ENCODE measurements around the gene CCN2.
"Not testable (repeated sequence)": the region's sequence is repeated elsewhere in the genome, so short reads cannot be mapped to it uniquely, and the experiment has no call there.

The CCN2 gene

GRCh38 chr6:131937703-131938631, 13.2 kb downstream of the CCN2 start:
- DNase-seq (ENCODE audit: low spot score): no peak

- DNase-seq (ENCODE audit: low spot score): no peak
These were observed 13.9 kb downstream of the CCN2 start for GRCh38 chr6:131937226-131937625.

DNA sequence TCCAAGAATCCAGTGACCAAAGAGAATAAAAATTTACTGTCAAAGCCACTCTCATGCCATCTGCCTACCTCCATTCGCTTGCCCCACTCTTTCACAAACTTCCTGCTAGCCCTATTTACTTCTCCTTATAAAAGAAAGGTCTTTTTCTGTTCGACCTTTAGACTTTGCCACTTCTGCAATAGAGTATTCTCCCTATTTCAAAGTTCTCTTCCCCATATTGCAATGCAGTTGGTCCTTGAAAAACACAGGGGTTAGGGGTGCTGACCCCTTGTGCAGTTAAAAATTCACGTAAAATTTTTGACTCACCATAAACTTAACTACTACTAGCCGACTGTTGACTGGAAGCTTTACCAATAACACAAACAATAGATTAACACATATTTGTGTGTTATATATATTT, 15.0 kb downstream of the CCN2 start:
- DNase-seq (ENCODE audit: low spot score): no peak

GRCh38 chr6:131931063-131931750, 20.0 kb downstream of the CCN2 start:
- DNase-seq (ENCODE audit: low spot score): no peak

- no peak for DNase-seq (ENCODE audit: low spot score)
These were observed 21.2 kb downstream of the CCN2 start for GRCh38 chr6:131929976-131930375.

DNA sequence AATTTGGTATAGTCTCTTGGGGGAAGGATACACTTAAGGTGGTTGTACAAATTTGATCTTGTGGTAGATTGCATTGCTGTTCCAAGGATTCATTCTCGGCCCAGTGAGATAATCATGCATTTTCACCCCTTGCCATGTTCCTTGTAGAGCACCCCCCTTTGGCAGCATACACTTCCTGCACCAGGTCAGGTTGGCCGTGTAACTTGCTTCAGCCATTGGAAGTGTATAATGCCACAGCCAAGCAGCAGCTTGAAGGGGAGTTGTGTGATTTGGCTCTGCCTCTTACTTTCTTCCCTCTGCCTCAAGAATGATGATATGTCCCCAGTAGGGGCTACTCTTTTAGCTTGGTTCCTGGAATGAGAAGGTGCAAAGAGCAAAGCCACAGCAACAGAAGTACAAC, 21.9 kb downstream of the CCN2 start:
- DNase-seq (ENCODE audit: low spot score): no peak

GRCh38 chr6:131924881-131925474, 26.2 kb downstream of the CCN2 start:
- DNase-seq (ENCODE audit: low spot score): no peak

- peak; percentile 15 for DNase-seq (ENCODE audit: low spot score)
These were observed 27.8 kb downstream of the CCN2 start for GRCh38 chr6:131923356-131923755.

DNA sequence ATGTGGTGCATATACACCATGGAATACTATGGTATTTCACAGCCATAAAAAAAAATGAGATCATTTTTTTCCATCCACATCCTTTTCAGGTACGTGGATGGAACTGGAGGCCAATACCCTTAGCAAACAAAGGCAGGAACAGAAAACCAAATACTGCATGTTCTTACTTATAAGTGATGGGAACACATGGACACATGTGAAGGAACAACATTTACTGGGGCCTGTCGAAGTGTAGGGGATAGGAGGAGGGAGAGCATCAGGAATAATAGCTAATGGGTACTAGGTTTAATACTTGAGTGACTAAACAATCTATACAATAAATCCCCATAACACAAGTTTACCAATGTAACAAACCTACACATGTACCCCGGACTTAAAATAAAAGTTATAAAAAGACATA, 30.5 kb downstream of the CCN2 start:
- DNase-seq (ENCODE audit: low spot score): no peak

- DNase-seq (ENCODE audit: low spot score): no peak
These were observed 32.4 kb downstream of the CCN2 start for GRCh38 chr6:131918650-131919355.

DNA sequence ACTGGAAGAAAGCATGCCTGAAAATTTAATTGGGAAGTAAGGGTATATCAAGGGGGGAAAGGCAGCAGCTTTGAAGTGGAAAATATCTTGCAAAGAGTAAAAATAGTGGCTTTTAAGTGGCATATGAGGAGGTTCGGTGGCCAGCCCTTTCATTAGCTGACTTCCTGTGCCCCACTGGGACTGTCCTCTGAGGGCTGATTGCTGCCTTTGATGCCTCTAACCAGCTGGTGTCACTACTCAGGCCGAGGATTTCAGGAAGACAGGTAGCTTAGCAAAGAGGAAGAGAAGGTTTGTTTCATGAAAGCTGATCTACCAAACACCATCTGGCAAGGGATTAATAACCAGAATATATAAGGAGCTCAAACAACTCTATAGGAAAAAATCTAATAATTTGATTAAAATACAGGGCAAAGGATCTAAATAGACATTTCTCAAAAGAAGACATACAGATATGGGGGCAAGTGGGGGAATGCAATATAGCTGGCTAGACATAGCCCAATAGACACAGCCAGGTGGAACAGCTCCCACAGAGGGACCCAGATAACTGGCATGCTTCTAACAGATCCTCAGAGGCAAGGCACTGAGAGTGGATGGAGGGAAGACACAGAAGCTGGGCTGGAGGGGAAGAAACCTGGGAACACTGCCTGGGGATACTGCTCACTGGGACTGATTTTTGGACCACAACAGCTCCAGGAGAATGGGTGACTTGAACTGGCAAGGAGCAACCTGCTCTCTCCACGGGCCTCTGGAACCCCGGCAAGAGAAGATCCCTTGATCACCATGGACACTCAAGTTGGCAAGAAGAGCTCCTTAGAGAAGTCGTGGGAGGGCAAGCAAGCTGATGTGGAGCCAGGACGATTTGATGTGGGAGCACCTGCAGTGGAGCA, 33.2 kb downstream of the CCN2 start:
- no peak for DNase-seq (ENCODE audit: low spot score)

DNA sequence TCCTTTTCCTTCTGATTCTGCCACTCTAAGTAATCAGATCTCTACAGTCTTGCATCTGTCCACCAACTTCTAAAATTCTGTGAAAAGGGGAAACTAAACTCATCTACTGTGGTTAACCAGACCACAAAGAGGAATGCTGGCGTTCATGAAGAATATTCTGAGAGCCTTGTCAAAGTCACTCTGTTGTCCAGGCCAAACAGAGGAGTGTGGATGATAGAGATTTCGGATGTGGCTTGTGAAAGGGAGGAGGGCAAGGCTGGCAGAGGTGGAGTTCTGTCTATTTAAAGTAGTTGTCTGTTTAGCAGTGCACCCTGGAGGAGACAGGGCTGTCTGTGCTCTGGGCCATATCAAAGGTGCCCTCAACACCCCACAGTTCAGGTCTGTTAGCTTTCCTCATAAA, 33.9 kb downstream of the CCN2 start:
- no peak for DNase-seq (ENCODE audit: low spot score)

GRCh38 chr6:131916847-131917246, 34.3 kb downstream of the CCN2 start:
- no peak for DNase-seq (ENCODE audit: low spot score)

DNA sequence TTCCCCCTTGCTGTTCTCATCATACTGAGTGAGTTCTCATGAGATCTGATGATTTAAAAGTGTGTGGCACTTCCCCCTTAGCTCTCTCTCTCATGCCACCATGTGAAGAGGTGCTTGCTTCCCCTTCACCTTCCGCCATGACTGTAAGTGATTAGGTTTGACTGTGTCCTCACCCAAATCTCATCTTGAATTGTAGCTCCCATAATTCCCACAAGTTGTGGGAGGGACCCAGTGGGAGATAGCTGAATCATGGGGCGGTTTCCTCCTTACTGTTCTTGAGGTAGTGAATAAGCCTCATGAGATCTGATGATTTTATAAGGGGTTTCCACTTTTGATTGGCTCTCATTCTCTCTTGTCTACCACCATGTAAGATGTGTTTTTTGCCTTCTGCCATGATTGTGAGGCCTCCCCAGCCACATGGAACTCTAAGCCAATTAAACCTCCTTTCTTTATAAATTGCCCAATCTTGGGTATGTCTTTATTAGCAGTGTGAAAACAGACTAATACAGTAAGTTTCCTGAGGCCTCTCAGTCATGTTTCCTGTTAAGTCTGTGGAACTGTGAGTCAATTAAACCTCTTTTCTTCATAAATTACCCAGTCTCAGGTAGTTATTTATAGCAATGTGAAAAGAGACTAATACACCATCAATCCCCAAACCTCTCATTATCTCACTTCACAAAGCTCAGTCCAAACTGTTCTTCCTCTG, 34.9 kb downstream of the CCN2 start:
- DNase-seq (ENCODE audit: low spot score): not testable (repeated sequence)

DNA sequence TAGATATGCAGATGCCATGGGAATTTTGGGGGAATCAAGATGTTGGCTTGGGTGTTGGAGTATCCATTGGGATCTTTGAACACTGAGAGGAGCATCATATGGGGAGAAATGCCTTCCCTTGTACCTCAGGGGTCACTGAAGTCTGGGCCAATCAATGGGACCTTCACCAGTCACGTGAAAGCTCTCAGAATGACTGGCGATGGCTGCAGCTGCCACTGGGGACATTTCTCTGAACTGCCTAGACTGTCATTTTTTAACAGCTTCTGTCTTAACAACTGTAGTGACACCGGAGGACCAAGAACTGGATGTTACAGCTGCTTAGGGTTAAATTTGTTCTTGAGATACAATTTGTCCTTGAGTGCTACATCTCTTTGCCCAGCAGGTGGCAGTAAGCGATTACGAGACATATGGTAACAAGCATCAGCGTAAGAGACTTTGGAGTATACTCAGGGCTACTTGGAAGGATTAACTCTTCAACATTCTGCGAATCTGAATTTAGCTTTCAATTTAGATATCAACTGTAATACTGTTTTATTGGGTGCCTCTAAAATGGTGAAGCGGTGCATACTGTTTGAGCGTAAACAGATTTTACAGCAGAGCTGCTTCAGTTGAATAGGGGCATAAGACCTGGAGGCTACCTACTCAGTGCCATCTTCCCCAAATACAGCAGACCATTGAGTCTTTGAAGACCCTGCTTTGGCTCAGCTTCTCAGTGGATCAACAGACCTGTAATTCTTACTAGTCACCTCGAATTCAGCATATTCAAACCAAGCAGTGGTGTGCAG, 36.0 kb downstream of the CCN2 start:
- DNase-seq (ENCODE audit: low spot score): peak; percentile 59

GRCh38 chr6:131914234-131914633, 36.9 kb downstream of the CCN2 start:
- no peak for DNase-seq (ENCODE audit: low spot score)

DNA sequence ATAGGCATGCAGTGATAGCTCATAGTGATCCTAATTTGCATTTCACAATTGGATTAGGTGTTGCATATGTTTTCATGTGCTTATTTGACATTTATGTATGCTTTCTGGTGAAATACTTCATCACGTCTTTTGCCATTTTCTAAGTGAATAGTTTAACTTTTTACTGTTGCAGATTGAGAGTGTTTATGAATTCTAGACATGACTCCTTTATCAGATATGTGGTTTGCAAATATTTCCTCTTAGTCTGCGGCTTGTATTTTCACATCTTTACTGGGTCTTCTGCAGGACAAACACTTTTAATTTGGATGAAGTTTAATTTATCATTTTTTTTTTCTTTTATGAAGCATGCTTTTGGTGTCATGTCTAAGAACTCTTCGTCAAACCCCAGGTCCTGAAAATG, 39.2 kb downstream of the CCN2 start:
- DNase-seq (ENCODE audit: low spot score): no peak

GRCh38 chr6:131910956-131911355, 40.2 kb downstream of the CCN2 start:
- DNase-seq (ENCODE audit: low spot score): no peak

GRCh38 chr6:131910219-131910589, 41.0 kb downstream of the CCN2 start:
- no peak for DNase-seq (ENCODE audit: low spot score)

Measured in putamen (tissue), 1 donor.